Endothelial cell of umbilical vein (primary cell): ENCODE results near the gene RMND5B. TPM values are rescaled to one million over a fixed set of nuclear protein-coding genes. Genes with fewer than 3 reads are reported as not detected.

ENCODE experiments used
- Bru-seq: library from RNA; stranded (reverse); fragments of 400-500 nt; gene quantifications from one replicate; lab custom pipeline; 2021; lab: Mats Ljungman, UMichigan
- BruChase-seq, 2 experiments: library from RNA; stranded (reverse); fragments of 400-500 nt; gene quantifications; one replicate each; lab custom pipeline; 2021; lab: Mats Ljungman, UMichigan
- BruUV-seq: library from RNA; stranded (reverse); fragments of 400-500 nt; replicated peaks from 2 replicates; lab custom pipeline; 2021; lab: Mats Ljungman, UMichigan
- CTCF ChIA-PET: fragments of 300-600, 350-600 bp; sonication (Branson Sonifier 250); formaldehyde crosslinking; loops from one replicate; lab custom pipeline; 2021; ENCODE audit warnings: antibody characterized with exemption, inconsistent platforms; lab: Charles Lee
- POLR2A ChIA-PET: fragments of 300-600, 350-600 bp; sonication (Branson Sonifier 250); formaldehyde crosslinking; loops from one replicate; lab custom pipeline; 2021; ENCODE audit warnings: antibody characterized with exemption, inconsistent platforms; lab: Charles Lee
- DNase-seq: peaks from one replicate; pipeline ENCODE4 v3.0.0-alpha.2; 2011; ENCODE audit warnings: low read depth, low spot score
- FAIRE-seq: peaks from 2 replicates; lab custom pipeline; 2011; peaks lifted over from hg19 to GRCh38; lab: Jason Lieb, UNC
- H2AFZ ChIP-seq: 2 replicates; pipeline ENCODE4 v1.6.0; 2012; ENCODE audit warnings: low read depth, low read length, control low read depth, inconsistent platforms
- H3K27ac ChIP-seq: 2 replicates; pipeline ENCODE4 v1.5.1; 2011; ENCODE audit warnings: low read depth, mild to moderate bottlenecking, control low read depth, low read length, moderate library complexity; ENCODE audit not compliant: insufficient read depth
- H3K27me3 ChIP-seq, 2 experiments: 2 replicates each; pipeline versions ENCODE4 v1.6.0 to v1.6.1; 2011; ENCODE audit warnings: low read length in 2 of 2, mixed read lengths in 1 of 2; ENCODE audit not compliant: control insufficient read depth in 2 of 2, insufficient read depth in 2 of 2
- H3K36me3 ChIP-seq, 2 experiments: 2 replicates in 1 of 2; 3 replicates in 1 of 2; pipeline ENCODE4 v1.5.1; 2011; ENCODE audit warnings: low read length in 2 of 2, mild to moderate bottlenecking in 1 of 2, moderate library complexity in 1 of 2; ENCODE audit not compliant: control insufficient read depth in 2 of 2, insufficient read depth in 2 of 2; ENCODE audit errors: extremely low read depth in 1 of 2
- H3K4me1 ChIP-seq: 3 replicates; pipeline ENCODE4 v1.5.1; 2011; ENCODE audit warnings: mild to moderate bottlenecking, low read length; ENCODE audit not compliant: control insufficient read depth, insufficient read depth; ENCODE audit errors: extremely low read depth
- H3K4me2 ChIP-seq: 2 replicates; pipeline ENCODE4 v1.6.1; 2011; ENCODE audit warnings: low read length, control low read depth, mixed read lengths; ENCODE audit not compliant: insufficient read depth
- H3K4me3 ChIP-seq, 3 experiments: fragments of 200-600 bp in 1 of 3; sonication (generic), shearing (Covaris generic) in 1 of 3; replicated peaks in 1 of 3; 2 replicates each; pipeline ENCODE4 v1.5.1; 2011 to 2016; ENCODE audit warnings: control low read depth in 3 of 3, low read length in 3 of 3, mild to moderate bottlenecking in 2 of 3, inconsistent platforms in 1 of 3, low read depth in 1 of 3, moderate library complexity in 1 of 3; ENCODE audit not compliant: insufficient read depth in 1 of 3
- H3K79me2 ChIP-seq: 2 replicates; pipeline ENCODE4 v1.6.0; 2012; ENCODE audit warnings: low read length, inconsistent platforms; ENCODE audit not compliant: control insufficient read depth, insufficient read depth
- H3K9ac ChIP-seq: replicated peaks from 2 replicates; pipeline ENCODE3; 2011; ENCODE audit warnings: low read length, control low read depth; ENCODE audit not compliant: insufficient read depth; ENCODE audit errors: extremely low read depth
- H3K9me1 ChIP-seq: replicated peaks from 3 replicates; pipeline ENCODE4 v1.6.0; 2011; ENCODE audit warnings: mild to moderate bottlenecking, low read length; ENCODE audit not compliant: control insufficient read depth, insufficient read depth; ENCODE audit errors: extremely low read depth
- H3K9me3 ChIP-seq: replicated peaks from 2 replicates; pipeline ENCODE4 v1.5.1; 2012; ENCODE audit warnings: low read length, inconsistent platforms; ENCODE audit not compliant: control insufficient read depth, insufficient read depth
- H4K20me1 ChIP-seq: replicated peaks from 2 replicates; pipeline ENCODE3; 2011; ENCODE audit warnings: mild to moderate bottlenecking, low read length; ENCODE audit not compliant: control insufficient read depth, insufficient read depth; ENCODE audit errors: extremely low read depth
- FOS ChIP-seq: IDR thresholded peaks from 2 replicates; pipeline ENCODE4 v1.6.1; 2011; ENCODE audit warnings: mild to moderate bottlenecking, low read length, moderate library complexity, borderline replicate concordance; ENCODE audit not compliant: insufficient read depth
- POLR2A ChIP-seq: IDR thresholded peaks from 2 replicates; pipeline ENCODE4 v1.6.1; 2012; ENCODE audit warnings: low read depth, mild to moderate bottlenecking, control low read depth, low read length
- POLR2AphosphoS5 ChIP-seq: IDR thresholded peaks from 2 replicates; pipeline ENCODE4 v1.6.1; 2012; ENCODE audit warnings: low read depth, mild to moderate bottlenecking, control low read depth, low read length, moderate library complexity; ENCODE audit not compliant: insufficient read depth
- dilution Hi-C: fragments of 300-500 bp; cut with MboI; formaldehyde crosslinking; loops from one replicate; pipeline ENCODE4 v1.15.0; 2019; ENCODE audit warnings: low sequenced_read_pairs; ENCODE audit not compliant: extremely low pct_ligation_motif_present
- intact Hi-C: fragments of 100-400 bp; cut with micrococcal nuclease; formaldehyde crosslinking; loops from one replicate; pipeline ENCODE4 v1.10.0; 2022
- long read RNA-seq: library from polyadenylated mRNA; stranded (forward); transcript quantifications from one replicate; pipeline ENCODE4 v2.0.0, GENCODE V29; 2021
- polyA minus RNA-seq, 3 experiments: library from RNA; depleted of rRNA, polyadenylated mRNA; stranded (reverse); fragments of >200 nt; gene quantifications; 1 replicate in 1 of 3; 2 replicates in 2 of 3; pipeline ENCODE4 v1.2.3, GENCODE V29; 2011
- polyA plus RNA-seq, 4 experiments: library from polyadenylated mRNA; depleted of rRNA in 3 of 4; stranded (reverse) in 3 of 4; unstranded in 1 of 4; fragments of >200 nt; gene quantifications; 2 replicates each; pipeline versions ENCODE4 v1.2.1 to v1.2.3, GENCODE V29; 2011 to 2012; ENCODE audit warnings: missing spikeins in 1 of 4
- total RNA-seq: library from RNA; stranded (reverse); gene quantifications from 2 replicates; pipeline ENCODE4 v1.2.3, GENCODE V29; 2021
- TF ChIP-seq, protein P1 (sequence below), 2 donors: IDR thresholded peaks; 1 replicate in 1 of 2; 2 replicates in 1 of 2; pipeline ENCODE4 v1.5.1; 2011; ENCODE audit warnings: low read length in 2 of 2, mild to moderate bottlenecking in 2 of 2, moderate library complexity in 2 of 2, control low read depth in 1 of 2, inconsistent platforms in 1 of 2, low read depth in 1 of 2; ENCODE audit not compliant: insufficient read depth in 1 of 2; ENCODE audit errors: extremely low read depth in 1 of 2

Gene RMND5B, protein sequence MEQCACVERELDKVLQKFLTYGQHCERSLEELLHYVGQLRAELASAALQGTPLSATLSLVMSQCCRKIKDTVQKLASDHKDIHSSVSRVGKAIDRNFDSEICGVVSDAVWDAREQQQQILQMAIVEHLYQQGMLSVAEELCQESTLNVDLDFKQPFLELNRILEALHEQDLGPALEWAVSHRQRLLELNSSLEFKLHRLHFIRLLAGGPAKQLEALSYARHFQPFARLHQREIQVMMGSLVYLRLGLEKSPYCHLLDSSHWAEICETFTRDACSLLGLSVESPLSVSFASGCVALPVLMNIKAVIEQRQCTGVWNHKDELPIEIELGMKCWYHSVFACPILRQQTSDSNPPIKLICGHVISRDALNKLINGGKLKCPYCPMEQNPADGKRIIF
- total RNA-seq = 34.2 and 38.2 TPM in 2 replicates
- 37.2 and 40.2 TPM in 2 replicates for polyA plus RNA-seq
- 37.4 and 40.0 TPM in 2 replicates for polyA plus RNA-seq (2011; cell fraction: cytosol; rRNA removed)
- 56.5 and 63.0 TPM in 2 replicates for polyA plus RNA-seq (2011; cell fraction: nucleus; rRNA removed)
- polyA plus RNA-seq (2012) = 11.9 and 17.7 TPM in 2 replicates
- polyA minus RNA-seq = 37.4 and 48.4 TPM in 2 replicates
- polyA minus RNA-seq (2011; cell fraction: cytosol; rRNA and poly(A)+ RNA removed) = 29.2 TPM
- polyA minus RNA-seq (2011; cell fraction: nucleus; rRNA and poly(A)+ RNA removed) = 23.2 and 24.3 TPM in 2 replicates
- percentile 65 among the genes with signal in this experiment for Bru-seq, nascent RNA
- percentile 82 among the genes with signal in this experiment for BruChase-seq, experiment 1, labeled RNA remaining after a 6-hour chase
- BruChase-seq, experiment 2, labeled RNA remaining after a 2-hour chase = percentile 64 among the genes with signal in this experiment
- long read RNA-seq, full-length matches to known transcripts = 29 of 86 reads
- long read RNA-seq, partial matches to known transcripts = 37 of 86 reads
- long read RNA-seq, other reads (novel, unspliced or antisense) = 20 of 86 reads

DNA sequence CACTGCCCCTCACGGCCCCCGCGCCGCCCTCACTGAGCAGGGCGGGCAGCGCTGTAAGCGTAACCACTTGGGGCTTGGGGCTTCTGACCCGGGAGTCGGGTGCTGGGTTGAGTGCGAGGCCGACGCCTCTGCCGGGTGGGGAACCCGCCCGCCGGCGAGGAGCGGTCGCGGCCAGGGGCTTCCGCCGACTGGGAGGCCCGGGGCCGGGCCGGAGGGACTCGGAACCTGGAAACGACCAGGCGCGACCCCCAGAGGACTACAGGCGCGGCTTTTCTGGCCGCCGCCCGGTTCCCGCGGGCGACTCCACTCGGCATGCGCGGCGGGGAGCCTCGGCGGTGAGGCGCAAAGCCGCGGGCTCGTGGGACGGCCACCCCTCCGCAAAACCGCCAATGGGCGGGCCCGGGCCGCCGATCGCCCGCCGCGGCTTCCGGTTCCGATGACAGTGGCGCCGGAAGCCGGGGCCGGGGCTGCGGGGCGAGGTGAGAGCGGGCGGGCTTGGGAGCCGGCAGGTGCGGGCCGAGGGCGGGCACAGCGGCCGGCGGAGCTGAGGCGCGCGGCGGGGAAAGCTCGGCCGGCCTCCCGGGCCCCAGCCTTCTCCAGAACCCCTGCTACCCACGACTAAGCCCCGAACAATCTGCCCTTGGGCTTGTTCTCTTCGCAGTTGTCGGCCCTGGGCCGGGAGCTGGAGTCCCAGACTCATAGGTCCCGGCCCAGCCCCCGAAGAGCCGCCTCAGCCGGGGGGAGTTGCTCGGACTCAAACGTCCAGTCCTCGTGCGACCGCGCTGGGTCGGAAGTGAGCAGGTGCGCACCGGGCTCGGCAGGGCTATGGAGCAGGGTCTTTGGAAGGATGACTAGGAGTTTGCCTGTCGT lies at the start of gene RMND5B:
Gene RMND5B (plus strand): TSS at position 439 of the 870 bp plus-strand sequence. CDS start 7,106 bp downstream, outside the sequence.
- Histone ChIP-seq H4K20me1 (no peaks in the 10 kb centered on the region), H3K27me3 (no peaks in the 10 kb centered on the region), H3K4me2 (peak within 1 kb of the TSS; percentile 33), H3K36me3 (peaks cover 0 to 5% of the 10 kb centered on the region in 2 experiments), H3K9me3 (no peaks in the 10 kb centered on the region), H3K27ac (peak within 1 kb of the TSS; percentile 40), H3K4me3 (peak within 1 kb of the TSS; percentile 62 to 82 (median 64)), H2AFZ (peak within 1 kb of the TSS; percentile 62), H3K4me1 (peaks cover 11% of the 10 kb centered on the region), H3K9ac (peak within 1 kb of the TSS; percentile 50), H3K9me1 (no peaks in the 10 kb centered on the region), H3K79me2 (peaks cover 3% of the 10 kb centered on the region)
- dilution Hi-C loops = no loop called here
- peak; percentile 70 for FAIRE-seq
- ChIA-PET POLR2A (no interaction called here), CTCF (interaction anchor here (1.0 to 1.5 kb wide), 3 partner anchors 12 to 55 kb away, joined by 3 to 5 read pairs (median 4); no protein-coding TSS in a partner anchor)
- intact Hi-C loops = loop anchor here (1.0 to 2.0 kb wide), 5 partner anchors 13 to 55 kb away; partner anchors contain the start of gene N4BP3
- BruUV-seq = TSS peak; percentile 16
- DNase-seq = peak; percentile 68
- TF ChIP-seq, protein P1, sequence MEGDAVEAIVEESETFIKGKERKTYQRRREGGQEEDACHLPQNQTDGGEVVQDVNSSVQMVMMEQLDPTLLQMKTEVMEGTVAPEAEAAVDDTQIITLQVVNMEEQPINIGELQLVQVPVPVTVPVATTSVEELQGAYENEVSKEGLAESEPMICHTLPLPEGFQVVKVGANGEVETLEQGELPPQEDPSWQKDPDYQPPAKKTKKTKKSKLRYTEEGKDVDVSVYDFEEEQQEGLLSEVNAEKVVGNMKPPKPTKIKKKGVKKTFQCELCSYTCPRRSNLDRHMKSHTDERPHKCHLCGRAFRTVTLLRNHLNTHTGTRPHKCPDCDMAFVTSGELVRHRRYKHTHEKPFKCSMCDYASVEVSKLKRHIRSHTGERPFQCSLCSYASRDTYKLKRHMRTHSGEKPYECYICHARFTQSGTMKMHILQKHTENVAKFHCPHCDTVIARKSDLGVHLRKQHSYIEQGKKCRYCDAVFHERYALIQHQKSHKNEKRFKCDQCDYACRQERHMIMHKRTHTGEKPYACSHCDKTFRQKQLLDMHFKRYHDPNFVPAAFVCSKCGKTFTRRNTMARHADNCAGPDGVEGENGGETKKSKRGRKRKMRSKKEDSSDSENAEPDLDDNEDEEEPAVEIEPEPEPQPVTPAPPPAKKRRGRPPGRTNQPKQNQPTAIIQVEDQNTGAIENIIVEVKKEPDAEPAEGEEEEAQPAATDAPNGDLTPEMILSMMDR (IDR thresholded peaks at IDR 0.05; ENCODE audit: extremely low read depth in 1 of 2, insufficient read depth in 1 of 2, low read depth in 1 of 2, low read length in 2 of 2) = no peak
- TF ChIP-seq POLR2A = peak; percentile 70
- TF ChIP-seq POLR2AphosphoS5 = peak; percentile 94
- peak; percentile 7 for TF ChIP-seq FOS
